ENCODE data around the gene SOSTDC1.

SOSTDC1 gene

DNA sequence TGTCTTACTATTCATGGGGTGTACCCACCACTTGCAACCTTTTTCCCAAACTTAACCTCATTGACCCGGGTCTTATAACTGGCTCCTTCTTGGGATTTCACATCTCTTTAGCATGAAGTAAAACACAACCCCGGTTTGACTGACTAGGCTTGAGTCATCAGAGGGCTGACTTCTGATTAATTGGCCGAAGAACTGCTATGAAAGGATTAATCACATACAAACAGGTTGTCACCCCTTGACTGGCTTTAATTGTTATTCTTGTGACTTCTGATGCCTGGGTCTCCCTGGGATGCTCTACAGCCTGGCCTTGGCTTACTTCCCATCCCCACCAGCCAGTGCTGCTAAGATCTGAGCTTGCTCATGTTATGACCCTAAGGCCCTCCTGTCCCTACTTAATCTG is 35.4 kb downstream of the SOSTDC1 start:
- DNase-seq (ENCODE audit: low read depth) = no peak
- TF ChIP-seq, protein P1, sequence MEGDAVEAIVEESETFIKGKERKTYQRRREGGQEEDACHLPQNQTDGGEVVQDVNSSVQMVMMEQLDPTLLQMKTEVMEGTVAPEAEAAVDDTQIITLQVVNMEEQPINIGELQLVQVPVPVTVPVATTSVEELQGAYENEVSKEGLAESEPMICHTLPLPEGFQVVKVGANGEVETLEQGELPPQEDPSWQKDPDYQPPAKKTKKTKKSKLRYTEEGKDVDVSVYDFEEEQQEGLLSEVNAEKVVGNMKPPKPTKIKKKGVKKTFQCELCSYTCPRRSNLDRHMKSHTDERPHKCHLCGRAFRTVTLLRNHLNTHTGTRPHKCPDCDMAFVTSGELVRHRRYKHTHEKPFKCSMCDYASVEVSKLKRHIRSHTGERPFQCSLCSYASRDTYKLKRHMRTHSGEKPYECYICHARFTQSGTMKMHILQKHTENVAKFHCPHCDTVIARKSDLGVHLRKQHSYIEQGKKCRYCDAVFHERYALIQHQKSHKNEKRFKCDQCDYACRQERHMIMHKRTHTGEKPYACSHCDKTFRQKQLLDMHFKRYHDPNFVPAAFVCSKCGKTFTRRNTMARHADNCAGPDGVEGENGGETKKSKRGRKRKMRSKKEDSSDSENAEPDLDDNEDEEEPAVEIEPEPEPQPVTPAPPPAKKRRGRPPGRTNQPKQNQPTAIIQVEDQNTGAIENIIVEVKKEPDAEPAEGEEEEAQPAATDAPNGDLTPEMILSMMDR (IDR thresholded peaks at IDR 0.05; ENCODE audit: insufficient read depth, low read depth, low read length, missing control alignments) = no peak
- H3K4me3 ChIP-seq (ENCODE audit: low read depth, low read length) = no peak overlapping the region

DNA sequence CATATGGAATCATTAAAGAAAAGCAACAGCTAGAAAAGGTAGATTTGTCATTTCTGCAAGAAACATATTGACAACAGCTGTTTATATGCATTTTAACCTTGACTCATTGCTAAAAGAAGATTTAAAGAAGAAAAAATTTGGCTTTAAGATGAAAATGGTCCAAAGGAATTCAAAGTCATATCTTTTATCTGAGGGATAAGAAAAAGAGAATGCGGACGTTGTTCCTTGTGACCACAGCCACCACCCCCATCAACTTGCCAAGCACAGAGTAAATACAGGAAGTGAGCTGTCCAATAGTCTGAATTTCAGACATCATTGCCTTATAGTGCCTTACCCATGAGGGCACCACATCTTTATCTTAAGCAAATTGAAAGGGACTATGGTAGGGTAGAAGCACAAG is 36.9 kb downstream of the SOSTDC1 start:
- H3K4me3 ChIP-seq (ENCODE audit: low read depth, low read length) = no peak overlapping the region
- DNase-seq (ENCODE audit: low read depth) = no peak
- TF ChIP-seq, protein P1 (IDR thresholded peaks at IDR 0.05; ENCODE audit: insufficient read depth, low read depth, low read length, missing control alignments) = no peak

DNA sequence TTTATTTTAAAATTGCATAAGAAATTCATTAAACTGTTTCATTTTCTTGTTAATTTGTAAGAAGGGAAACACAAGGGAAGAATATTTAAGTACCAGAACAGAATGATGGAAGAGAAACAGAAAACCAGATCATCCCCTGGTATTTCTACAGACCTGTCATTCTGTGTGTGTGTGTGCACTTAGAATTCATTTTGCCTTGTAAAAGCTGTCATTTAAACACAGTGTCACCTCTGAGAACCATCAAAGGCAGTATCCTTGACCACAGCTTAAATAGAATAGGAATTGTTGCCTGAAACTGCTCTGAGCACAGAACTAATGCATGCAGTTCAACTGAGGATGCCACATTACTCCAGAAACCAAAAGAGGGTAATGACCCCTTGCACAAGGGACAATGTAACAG is 37.4 kb downstream of the SOSTDC1 start:
- no peak overlapping the region for H3K4me3 ChIP-seq (ENCODE audit: low read depth, low read length)
- TF ChIP-seq, protein P1 (IDR thresholded peaks at IDR 0.05; ENCODE audit: insufficient read depth, low read depth, low read length, missing control alignments) = no peak
- DNase-seq (ENCODE audit: low read depth) = no peak

DNA sequence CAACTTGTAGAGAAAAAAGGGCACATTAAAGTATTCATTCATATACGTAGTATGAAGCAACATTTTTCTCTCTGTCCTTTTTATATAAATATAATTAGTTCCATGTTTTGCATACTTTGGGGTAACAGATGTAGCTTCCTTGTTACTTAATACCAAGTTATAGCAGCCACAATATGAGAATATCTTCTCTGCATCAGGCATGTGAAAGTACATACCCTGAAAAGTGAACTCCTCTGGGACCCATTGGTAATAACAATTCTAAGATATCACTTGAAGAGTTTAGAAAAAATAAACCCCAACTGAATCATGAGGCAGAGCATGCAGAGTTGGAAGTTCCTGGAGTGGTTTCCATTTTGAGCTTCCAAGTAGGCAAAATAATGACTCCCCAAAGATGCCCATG is 41.8 kb downstream of the SOSTDC1 start:
- H3K4me3 ChIP-seq (ENCODE audit: low read depth, low read length) = no peak overlapping the region
- no peak for DNase-seq (ENCODE audit: low read depth)
- TF ChIP-seq, protein P1 (IDR thresholded peaks at IDR 0.05; ENCODE audit: insufficient read depth, low read depth, low read length, missing control alignments) = no peak

DNA sequence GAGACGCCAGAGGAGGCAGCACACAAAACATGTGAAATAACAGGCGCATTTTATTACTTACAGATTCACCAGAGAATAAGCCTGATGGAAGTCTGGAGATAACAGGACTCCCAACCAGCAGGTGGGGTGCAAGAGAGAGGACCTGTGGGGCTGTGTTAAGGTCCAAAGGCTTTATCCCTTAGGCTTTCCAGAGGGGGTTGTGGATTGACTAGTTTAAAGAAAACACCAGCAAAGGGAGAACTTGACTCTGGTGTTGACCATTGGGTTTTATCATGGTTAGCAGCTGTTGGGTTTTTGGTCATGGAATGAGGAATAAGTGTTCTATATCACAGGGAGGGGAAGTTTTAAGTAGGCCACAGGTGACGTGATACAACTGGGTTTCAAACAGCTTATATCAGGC is 42.6 kb downstream of the SOSTDC1 start:
- DNase-seq (ENCODE audit: low read depth) = no peak
- H3K4me3 ChIP-seq (ENCODE audit: low read depth, low read length) = no peak overlapping the region
- TF ChIP-seq, protein P1 (IDR thresholded peaks at IDR 0.05; ENCODE audit: insufficient read depth, low read depth, low read length, missing control alignments) = no peak

DNA sequence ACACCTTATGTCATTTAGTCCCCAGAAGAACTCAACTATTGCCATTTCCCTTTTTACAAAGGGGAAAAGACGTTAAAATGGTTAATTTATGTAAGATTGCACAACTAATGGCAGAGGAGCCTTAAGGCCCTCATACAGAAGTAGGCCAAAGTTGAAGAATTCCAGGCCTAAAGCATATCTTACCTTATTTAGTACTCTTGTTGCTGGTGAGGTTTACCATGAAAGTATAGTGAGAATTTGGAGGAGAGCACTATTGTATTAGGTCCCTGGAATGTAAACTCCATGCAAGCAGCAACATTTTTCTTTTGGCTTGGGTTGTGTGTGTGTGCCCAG is 43.5 kb downstream of the SOSTDC1 start:
- DNase-seq (ENCODE audit: low read depth) = no peak
- TF ChIP-seq, protein P1 (IDR thresholded peaks at IDR 0.05; ENCODE audit: insufficient read depth, low read depth, low read length, missing control alignments) = no peak

DNA sequence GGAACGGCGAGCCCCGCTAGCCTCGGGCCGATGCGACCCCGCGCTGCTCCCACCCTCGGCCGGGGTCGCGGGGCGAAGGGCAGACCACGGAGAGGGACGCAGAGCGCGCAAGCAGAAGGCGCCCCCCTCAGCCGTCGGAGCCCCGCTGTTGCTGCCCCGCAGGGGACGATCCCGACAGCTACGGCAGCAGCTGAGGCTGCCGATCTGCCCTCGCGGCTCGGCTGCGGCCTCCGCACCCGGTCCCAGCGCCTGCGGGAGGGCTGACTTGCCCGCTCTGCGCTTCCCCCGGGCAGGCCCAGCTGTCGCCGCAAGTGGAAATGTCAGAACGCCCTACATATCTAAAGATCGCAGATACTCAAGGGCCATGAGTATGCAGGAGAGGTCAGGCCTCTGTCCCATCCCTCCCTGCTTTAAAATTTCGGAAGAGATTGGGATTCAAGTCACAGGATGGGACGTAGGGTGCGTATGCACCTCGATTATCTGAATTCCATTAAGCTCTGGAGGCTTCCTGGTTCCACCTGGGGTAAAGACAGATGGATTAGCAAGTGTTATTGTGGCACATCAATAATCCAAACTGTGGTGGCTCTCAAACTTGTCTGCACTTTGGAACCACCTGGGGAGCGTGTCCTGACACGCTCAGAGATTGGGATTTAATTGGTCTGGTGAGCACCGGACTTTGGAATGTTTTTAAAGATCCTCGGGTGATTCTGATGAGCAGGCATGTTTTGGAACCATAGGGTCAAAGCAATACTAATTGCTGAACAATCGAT is 44.0 kb downstream of the SOSTDC1 start, which contains the start of gene CRPPA:
Gene CRPPA, minus strand, starts transcription at position 206 of the 770 bp plus-strand sequence. CDS start 216 bp downstream, outside the sequence.
- peak within 1 kb of the TSS; percentile 7 for H3K4me3 ChIP-seq (ENCODE audit: low read depth, low read length)
- TF ChIP-seq, protein P1 (IDR thresholded peaks at IDR 0.05; ENCODE audit: insufficient read depth, low read depth, low read length, missing control alignments) = no peak
- no peak for DNase-seq (ENCODE audit: low read depth)

More for the DNA sequence above, 43.5 kb downstream of the SOSTDC1 start:
- no peak overlapping the region for H3K4me3 ChIP-seq (ENCODE audit: low read depth, low read length)
